ENCODE measurements around the gene CCDC192. TPM values are rescaled to one million over a fixed set of nuclear protein-coding genes. Genes with fewer than 3 reads are reported as not detected.

Gene CCDC192
- total RNA-seq, 1 donor from 2014 or later, result 0.31 TPM

- no peaks in the 10 kb centered on the region for H3K36me3 Mint-ChIP-seq
- no peak overlapping the region for H3K27ac Mint-ChIP-seq
- H3K27me3 Mint-ChIP-seq, result no peaks in the 10 kb centered on the region
- no peaks in the 10 kb centered on the region for H3K9me3 Mint-ChIP-seq
- H3K4me3 Mint-ChIP-seq, result no peak overlapping the region
- peaks cover 9% of the 10 kb centered on the region for H3K4me1 Mint-ChIP-seq (ENCODE audit: unreplicated experiment)
- TF ChIP-seq, protein P1, sequence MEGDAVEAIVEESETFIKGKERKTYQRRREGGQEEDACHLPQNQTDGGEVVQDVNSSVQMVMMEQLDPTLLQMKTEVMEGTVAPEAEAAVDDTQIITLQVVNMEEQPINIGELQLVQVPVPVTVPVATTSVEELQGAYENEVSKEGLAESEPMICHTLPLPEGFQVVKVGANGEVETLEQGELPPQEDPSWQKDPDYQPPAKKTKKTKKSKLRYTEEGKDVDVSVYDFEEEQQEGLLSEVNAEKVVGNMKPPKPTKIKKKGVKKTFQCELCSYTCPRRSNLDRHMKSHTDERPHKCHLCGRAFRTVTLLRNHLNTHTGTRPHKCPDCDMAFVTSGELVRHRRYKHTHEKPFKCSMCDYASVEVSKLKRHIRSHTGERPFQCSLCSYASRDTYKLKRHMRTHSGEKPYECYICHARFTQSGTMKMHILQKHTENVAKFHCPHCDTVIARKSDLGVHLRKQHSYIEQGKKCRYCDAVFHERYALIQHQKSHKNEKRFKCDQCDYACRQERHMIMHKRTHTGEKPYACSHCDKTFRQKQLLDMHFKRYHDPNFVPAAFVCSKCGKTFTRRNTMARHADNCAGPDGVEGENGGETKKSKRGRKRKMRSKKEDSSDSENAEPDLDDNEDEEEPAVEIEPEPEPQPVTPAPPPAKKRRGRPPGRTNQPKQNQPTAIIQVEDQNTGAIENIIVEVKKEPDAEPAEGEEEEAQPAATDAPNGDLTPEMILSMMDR (conservative IDR thresholded peaks at IDR 0.05), result peak; percentile 66
- no peak for DNase-seq (ENCODE audit: extremely low spot score, unreplicated experiment)
These were observed 54.4 kb downstream of the CCDC192 start for GRCh38 chr5:127757576-127757975.

- Mint-ChIP-seq H3K4me1 (ENCODE audit: unreplicated experiment) (peaks cover 9% of the 10 kb centered on the region), H3K9me3 (no peaks in the 10 kb centered on the region), H3K27me3 (no peaks in the 10 kb centered on the region), H3K27ac (no peak overlapping the region), H3K4me3 (no peak overlapping the region), H3K36me3 (no peaks in the 10 kb centered on the region)
- TF ChIP-seq, protein P1 (conservative IDR thresholded peaks at IDR 0.05), result no peak
- DNase-seq (ENCODE audit: extremely low spot score, unreplicated experiment), result no peak
These were observed 55.6 kb downstream of the CCDC192 start for GRCh38 chr5:127758766-127759283.

DNA sequence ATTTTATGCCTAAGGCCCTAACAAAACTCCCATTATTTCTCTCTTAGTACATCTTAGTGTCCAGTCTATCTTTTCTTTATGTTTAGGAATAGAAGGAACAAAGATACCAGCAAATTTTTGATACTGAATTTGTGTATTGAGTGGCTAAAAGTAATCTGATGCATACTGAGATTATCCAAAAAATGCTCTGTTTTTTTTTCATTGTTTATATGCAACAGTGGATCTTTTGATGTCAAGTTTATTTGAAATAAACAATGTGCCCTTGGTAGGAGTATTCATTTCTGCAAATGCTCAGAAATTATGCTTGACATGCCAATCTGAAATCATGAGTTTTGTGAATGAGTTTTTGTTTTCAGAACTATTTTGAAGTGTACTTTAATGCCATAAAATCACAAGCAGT lies 58.7 kb downstream of the CCDC192 start:
- TF ChIP-seq, protein P1 (conservative IDR thresholded peaks at IDR 0.05), result no peak
- H3K9me3 Mint-ChIP-seq, result peaks cover 4% of the 10 kb centered on the region
- no peak overlapping the region for H3K27ac Mint-ChIP-seq
- DNase-seq (ENCODE audit: extremely low spot score, unreplicated experiment), result no peak
- no peak overlapping the region for H3K4me3 Mint-ChIP-seq
- no peaks in the 10 kb centered on the region for H3K36me3 Mint-ChIP-seq
- peaks cover 3% of the 10 kb centered on the region for H3K4me1 Mint-ChIP-seq (ENCODE audit: unreplicated experiment)
- no peaks in the 10 kb centered on the region for H3K27me3 Mint-ChIP-seq

DNA sequence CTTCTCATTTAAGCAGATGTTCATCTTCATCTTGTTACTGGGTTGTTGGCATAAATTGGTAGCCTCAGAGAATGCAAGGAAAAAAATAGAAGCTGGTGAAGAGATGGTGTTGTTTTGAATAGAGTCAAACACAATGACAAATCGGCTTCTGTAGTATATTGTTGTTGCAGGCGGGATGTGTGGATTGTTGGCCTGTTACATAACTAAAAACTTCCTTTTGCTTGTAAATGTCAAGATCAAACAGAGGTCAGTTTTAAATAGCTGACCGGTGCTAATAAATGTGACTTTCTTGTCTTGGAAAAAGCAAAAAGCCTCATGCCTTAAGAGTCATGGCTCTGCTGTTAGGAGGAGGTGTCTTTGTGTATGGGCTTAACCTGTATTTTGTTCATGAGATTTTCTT lies 59.2 kb downstream of the CCDC192 start:
- Mint-ChIP-seq H3K27me3 (no peaks in the 10 kb centered on the region), H3K27ac (no peak overlapping the region), H3K9me3 (peaks cover 7% of the 10 kb centered on the region), H3K36me3 (no peaks in the 10 kb centered on the region), H3K4me3 (no peak overlapping the region), H3K4me1 (ENCODE audit: unreplicated experiment) (peaks cover 3% of the 10 kb centered on the region)
- TF ChIP-seq, protein P1 (conservative IDR thresholded peaks at IDR 0.05), result no peak
- no peak for DNase-seq (ENCODE audit: extremely low spot score, unreplicated experiment)

- DNase-seq (ENCODE audit: extremely low spot score, unreplicated experiment), result no peak
- no peak overlapping the region for H3K27ac Mint-ChIP-seq
- H3K4me3 Mint-ChIP-seq, result no peak overlapping the region
These were observed 63.6 kb downstream of the CCDC192 start for GRCh38 chr5:127766676-127767335.

More at GRCh38 chr5:127766676-127767335, 63.6 kb downstream of the CCDC192 start:
- Mint-ChIP-seq H3K27me3 (no peaks in the 10 kb centered on the region), H3K36me3 (no peaks in the 10 kb centered on the region), H3K4me1 (ENCODE audit: unreplicated experiment) (peaks cover 3% of the 10 kb centered on the region), H3K9me3 (peaks cover 7% of the 10 kb centered on the region)
- TF ChIP-seq, protein P1 (conservative IDR thresholded peaks at IDR 0.05), result no peak

Data from type B pancreatic cell (in vitro differentiated cells).